Stimulated activated CD4-positive, alpha-beta T cell treated with anti-CD3 and anti-CD28 coated beads, Interleukin-15, amount 100 ng/mL, for 48 hours (primary cell): ENCODE measurements around the gene IL16.

ENCODE experiments used
- DNase-seq, 2 donors: peaks; one replicate each; pipeline ENCODE4 v3.0.0-alpha.2; 2020; ENCODE audit warnings: low read depth in 2 of 2

The IL16 gene

DNA sequence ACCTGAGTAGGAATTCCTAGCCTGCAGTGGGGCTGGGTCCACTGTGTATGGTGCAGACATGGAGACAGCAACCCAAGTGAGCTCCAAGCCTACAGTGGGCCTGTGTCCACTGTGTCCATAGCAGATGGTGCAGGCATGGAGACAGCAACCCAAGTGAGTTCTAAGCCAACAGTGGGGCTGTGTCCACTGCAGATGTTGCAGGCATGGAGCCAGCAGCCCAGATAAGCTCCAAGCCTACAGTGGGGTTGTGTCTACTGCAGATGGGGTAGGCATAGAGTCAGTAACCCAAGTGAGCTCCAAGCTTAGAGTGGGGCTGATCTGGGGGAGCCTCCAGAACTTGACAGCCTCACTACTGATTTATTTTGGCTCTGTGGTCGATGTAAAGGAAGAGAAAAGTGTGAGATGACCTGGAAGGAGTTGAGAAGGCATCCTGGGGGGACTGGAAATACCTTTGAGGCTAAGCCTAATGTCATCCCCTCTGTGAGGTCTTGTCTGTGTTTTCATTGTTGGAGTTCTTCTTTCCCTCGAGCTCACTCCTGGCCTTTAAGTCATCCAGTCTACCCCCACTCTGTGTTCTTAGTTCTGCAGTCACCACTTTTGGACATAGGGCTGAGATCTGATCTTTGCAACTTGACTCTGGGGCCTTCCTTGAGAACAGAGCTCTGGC is 22.4 kb upstream of the IL16 start:
- no peak for DNase-seq

DNA sequence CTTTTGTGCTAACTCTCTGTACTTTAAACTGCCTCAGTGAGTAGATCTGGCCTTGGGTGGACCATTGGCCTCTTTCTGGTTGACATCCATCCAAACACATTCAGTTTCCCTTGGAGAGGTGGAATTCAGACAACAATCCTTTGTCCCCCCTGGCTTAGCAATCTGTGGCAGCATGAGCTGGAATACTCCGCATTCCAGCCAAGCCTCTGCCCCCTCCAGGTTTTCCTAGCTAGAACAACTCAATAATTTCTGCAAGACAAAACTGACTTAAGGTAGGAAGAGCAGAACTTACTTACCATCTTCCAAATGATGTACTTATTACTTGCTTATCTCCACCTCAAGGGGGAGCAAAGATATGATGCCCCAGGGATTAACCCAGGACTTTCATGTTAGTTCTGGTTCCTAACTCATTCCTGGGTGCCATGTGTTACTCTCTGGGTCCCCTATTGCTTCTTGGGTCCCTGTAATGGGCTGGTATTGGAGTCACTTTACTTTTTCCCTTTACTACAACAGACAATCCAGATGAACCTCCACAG is 21.8 kb upstream of the IL16 start:
- DNase-seq, result no peak

DNA sequence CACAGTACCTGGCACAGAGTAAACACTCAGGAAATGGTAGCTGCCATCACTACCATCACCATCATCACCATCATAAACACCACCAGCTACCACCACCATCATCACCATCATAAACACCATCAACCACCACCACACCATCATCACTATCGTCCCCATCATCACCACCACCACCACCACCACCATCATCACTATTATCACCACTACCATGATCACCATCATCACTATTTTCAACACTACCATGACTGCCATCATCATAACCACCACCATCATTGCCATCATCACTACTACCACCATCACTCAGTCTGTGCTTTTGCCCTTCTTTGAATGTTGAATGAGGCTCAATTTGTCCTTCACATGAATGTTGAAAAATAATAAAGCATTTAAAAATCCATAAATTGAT is 21.2 kb upstream of the IL16 start:
- no peak for DNase-seq

DNA sequence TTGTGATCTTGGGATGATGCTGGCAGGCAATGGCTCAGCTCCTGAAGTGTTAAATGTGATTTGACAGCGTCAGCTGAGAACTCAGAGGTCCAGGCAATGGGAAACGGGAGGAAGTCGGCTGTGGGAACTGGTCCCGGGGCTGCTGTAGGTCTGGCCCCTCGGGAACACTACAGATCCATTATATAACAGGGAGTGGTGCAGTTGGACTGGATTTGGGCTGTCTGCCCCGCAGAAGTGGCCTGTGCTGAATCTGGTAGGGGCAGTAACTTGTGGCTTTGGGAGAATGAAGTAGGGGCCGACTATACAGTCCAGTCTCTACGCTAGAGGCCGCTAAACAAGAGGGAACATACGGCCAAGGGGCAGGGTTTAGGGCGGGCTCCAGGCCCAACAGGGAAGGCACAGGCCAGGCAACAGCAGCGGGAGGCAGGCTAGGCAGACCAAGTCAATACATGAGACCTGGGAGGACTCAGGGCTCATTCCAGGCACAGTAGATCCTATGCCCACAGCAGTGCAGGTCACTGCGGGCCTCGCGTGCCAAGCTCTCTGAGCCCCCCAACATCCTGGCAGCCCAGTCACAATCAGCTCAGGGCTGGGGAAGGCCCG is 20.3 kb upstream of the IL16 start:
- no peak for DNase-seq

DNA sequence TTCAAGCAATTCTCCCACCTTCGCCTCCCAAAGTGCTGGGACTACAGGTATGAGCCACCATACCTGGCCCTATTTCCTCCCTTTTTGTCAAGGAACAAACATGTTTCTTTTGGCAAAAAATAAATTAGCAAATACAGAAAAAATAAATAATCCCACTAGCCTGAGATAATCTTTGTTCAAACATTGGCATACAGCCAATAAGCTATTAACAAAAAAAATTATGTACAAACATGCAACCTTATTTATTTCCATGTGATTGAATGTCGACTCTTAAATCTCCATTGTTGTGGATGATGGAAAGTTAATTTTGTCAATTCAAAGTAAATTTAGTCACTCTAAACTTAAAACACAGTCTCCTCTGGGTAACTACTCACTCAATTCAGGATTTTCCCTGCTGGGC is 18.3 kb upstream of the IL16 start:
- no peak for DNase-seq

DNA sequence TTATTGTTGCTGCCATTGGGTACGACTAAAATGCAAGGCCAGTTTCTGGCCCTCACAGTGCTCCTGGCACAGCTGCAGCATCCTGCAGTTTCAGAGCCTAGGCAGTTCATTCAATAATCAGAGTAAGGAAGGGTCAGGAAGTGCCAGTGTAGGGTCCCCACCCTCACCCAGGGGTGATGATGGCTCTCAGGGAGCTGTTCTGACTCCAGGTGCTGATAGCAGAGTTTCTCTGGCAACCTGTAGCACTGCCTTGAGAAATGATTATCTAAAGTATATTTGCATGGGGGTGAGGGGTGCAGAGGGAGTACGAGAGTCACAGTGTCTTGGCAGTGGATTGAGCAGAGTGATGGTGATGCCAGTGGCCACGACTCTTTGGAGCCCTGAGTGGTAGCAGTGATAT is 15.5 kb upstream of the IL16 start:
- no peak for DNase-seq

DNA sequence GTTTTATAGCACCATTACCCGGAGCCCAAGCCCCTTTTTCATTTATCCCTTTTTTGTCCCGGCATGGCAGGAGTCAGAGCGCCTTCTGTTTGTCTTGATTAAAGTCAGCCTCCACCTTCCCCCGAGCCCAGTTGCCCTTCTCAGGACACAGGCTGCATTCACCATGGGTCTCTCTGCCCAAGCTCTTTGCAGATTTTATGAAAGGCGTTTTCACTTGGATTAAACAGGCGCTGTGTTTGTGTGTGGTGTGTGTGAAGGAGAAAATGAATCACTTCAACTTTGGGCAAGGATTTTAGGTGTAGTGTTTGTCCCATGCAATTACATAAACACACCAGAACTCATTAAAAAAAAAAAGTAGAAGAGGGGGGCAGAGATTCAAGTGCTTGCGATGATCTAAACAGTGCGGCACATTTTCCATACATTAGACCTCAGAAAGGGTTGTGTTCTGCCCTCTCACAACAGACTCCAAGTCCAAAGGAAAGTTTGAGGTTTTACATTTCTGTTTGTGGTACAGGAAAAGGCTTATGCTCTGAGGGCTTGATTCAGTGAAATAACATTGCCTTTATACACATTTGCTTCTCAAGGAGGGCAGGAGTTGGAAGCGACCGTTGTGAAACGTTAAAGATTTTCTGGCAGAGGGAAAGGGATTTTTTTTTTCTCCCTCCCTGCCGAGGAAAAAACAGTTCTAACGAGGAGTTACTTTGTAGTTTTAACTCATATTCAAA is 14.5 kb upstream of the IL16 start:
- no peak for DNase-seq

DNA sequence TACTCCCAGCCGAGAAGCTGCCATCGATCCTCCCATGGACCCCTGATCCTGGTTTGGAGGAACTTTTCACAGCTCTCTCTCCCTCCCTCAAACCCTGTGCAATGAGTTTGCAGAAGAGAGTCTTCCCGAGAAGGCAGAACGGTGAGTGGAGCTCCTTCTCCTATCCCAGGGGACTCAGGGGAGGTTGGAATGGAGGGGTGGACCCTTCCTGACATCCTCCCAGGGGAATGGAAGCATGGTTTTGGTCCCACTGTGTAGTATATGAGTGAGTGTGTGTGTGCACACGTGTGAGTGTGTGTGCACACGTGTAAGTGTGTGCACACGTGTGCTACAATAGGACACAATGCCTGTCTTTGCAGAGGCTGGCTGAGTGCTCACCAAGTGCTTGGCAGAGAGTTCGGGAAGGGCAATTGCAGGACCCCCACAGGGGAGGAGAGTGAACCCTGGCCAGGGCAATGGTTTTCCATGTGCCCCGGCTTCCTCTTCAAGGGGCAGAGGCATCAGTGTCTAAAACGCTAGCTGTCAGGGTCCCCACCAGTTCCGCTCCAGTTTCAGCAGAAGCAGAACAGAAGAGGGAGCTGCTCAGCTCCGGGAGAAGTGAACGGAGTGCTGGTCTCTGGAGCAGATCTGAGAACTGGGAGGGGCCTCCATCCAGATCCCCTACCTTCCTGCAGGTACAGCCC is 13.8 kb upstream of the IL16 start:
- no peak for DNase-seq

DNA sequence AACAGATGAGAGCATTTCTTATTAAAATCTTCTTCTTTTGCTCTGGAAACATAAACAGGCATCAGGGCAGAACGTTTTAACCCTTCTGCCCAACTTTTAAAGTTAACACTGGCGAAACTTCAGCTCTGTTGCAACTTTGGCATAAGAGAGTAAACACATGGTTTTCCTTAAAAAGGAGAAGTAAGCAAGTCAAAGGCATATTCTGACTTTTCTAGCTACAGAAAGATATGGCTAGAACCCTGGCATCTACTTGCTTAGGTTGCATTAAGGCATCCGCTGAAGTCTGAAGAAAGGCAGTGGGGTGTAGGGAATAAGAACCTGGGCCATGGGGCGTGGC is 13.3 kb upstream of the IL16 start:
- no peak for DNase-seq

DNA sequence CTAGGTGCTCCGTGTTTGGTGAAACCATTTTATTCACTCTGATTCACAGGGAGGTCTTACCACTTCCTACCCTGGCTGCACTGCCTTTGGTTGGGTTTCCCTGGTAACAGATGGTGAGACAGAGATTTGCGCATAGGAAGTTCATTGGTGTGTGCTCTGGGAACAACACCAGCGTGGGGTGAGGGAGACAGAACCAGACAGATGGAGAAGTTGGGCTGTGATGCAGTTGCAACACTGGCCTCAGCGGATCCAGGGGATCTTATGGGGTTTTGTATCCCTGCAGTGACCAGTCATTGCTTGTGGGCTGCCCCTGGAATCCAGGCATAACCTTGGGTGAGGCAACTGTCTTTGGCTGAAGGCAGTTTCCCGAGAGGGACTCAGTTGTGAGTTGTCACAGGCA is 12.5 kb upstream of the IL16 start:
- no peak for DNase-seq

DNA sequence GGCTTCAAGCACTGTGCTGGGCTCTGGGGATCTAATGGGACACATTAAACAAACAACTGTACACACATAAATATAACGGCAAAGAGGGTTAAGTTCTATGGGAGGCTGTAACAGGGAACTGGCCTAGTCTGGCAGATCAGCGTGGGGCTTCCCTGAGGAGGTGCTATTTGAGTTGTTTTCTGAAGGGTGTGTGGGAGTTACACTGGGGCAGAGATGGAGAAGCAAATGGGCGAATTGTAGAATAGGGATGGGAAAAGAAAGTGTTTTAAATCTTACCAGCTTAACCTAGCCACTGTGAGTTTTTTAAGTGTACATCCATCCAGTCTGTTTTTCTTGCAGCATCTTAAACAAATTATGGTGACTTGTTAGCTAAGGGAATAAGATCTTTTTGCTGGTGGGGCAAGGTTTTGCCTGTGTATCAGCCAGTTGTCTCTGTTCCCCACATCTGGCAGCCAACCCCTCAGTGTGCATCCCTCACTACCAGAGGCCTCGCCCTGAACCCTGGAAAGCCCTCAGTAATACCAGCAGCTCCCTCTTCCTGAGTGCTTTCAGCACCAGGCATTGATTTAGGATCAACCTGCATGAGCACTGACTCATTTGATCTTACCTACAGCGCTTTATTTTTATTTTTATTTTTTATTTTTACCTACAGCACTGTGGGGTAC is 10.9 kb upstream of the IL16 start:
- no peak for DNase-seq

DNA sequence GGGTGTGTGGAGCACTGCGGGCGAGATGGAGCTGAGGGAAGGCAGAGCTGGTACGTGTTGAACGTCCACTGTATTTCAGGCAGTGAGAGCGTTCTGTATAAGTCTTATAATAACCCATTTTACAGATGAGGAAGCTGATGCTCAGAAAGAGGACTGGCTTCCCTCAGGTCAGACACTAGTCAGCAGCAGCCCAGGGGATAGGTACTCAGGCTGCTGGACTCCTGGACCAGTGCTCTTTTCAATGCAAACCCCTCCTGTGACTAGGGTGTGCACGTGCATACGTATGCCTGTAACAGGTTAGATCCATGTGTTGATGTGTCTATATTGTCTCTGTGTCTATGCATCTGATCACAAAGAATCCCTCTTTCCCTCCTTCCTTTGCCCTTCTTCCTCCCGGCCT is 8.3 kb upstream of the IL16 start:
- DNase-seq, result no peak

DNA sequence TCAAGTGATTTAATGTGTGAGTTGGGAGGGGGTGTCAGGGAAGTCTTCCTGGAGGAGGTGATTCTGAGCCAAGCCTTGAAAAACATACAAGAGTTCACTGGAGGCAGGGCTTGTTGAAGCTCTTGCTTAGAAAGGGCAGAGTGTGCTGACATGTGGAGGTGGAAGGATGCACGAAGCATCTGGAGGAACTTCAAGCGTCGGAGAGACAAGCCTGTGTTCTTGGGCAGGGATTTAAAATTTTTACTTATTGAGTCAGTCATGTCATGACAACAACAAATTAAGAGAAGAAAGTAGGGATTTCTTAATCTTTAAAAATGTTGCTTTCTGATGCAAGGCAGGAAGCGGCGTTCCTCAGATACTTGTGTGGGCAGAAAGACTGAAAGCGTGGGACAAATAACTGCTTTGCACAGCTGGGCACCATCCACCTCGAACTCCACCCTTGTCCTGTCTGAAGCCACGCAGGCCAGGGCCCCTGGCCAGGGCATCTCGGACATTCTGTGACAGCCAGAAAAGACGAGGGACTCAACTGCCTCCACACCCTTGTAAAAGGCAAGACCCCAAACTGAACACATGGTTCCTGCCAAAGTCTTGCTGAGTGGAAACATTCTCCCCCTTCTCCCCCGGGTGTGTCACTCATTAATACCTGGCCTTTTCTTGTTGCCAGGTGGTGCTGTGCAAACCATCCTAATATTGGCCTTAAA is 6.9 kb upstream of the IL16 start:
- DNase-seq, result no peak

DNA sequence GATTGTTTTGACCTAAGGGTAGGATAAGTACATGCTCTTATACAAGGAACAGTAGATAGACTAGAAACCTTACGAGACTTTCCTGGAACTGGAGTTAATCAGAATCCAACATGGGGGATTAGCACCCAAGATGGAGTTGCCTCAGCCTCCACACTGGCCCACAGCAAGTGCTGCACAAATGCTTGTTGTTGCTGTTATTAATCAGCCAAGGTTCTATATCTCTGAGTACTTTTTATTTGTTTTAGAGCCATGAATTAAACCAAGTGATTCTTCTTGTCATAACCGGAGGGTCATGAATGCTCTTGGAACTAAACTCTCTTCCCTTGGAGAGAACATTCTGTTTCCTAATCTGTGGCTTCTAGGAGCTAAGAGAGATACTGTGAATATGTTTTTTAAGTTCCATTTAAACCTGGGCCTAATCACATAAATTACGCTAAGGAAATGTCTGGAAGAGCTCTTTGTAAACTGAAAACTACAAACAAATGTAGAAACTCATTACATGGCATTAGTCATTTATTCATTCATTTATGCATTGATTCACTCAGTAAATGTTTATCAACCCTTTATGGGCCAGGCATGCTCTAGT is 5.7 kb upstream of the IL16 start:
- DNase-seq, result no peak

DNA sequence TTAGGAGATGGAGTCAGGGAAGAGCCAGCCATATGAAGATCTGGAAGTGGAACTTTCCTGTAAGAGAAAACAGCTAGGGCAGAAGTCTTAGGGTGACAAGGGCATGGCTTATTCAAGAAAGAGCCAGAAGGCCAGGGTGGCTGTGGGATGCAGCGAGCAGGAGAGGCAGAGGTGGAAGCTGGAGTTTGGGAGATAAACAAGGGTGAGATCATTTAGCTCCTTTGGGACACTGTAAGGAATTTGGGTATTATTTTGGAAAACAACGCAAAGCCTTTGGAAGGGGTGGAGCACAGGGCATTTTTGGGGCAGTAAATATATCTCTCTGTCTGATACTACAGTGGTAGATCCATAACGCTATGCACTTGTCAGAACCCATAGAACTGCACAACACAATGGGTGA is 5.0 kb upstream of the IL16 start:
- DNase-seq, result no peak

DNA sequence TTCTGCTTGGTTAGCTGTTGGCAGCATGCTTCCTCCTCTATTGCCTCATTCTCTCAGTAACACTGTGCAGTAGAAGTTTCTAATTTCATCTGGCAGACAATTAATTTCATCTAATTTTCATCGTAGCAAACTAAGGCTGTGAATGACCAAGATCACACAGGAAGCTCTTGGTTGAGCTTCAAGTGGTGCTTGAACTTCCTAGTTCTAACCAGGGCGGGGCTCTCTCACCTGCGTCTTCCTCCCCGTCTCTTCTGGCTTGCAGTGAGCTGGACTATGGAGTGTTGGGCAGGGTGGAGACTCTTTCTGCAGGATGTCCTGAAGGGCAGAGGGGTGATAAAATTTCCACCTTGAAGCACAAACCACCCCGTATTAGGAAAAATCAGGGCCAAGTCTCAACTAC is 2.0 kb upstream of the IL16 start:
- DNase-seq, result no peak

DNA sequence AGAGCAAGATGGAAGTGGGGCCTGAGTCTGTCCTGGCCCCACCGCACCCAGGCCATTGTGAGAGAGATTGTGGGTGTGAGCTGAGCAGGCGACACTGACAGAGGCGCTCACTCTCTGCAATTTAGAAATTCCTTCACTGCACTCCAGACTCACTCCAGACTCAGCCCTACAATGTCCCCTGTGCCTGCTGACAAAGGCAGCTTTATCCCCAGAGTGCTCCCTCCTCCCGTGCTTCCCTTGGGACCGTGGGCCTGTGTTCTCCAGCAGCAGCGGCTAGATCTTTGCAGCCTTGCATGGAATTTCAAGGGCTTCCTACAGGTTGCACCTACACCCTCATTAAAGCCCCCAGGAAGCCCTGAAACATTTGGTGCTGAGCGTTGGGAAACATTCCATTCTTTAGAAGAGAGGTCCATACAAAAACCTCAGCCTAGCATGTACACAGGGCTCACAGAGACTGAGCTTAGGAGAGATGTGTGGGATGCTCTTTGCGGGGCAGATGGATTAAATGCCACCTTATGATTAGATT is 1.3 kb upstream of the IL16 start:
- DNase-seq, result no peak

DNA sequence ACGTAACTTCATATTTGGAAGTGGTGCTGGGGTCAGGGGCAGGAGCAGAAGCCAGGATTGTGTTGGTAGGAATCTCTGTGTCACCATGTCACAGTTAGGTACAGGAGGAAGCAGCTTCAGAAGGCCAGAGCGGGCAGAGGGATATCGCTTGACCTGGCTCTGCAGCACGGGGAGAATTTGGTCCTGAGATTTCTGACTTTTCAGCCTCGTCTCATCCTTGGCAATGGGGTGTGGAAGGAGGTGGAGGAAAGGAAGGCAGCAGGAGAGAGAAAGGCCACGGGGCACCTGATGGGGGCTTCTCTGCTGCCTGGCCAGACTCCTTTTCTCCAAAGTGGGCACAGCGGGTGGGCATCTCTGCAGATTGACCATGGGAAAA is 564 bp downstream of the IL16 start:
- no peak for DNase-seq

DNA sequence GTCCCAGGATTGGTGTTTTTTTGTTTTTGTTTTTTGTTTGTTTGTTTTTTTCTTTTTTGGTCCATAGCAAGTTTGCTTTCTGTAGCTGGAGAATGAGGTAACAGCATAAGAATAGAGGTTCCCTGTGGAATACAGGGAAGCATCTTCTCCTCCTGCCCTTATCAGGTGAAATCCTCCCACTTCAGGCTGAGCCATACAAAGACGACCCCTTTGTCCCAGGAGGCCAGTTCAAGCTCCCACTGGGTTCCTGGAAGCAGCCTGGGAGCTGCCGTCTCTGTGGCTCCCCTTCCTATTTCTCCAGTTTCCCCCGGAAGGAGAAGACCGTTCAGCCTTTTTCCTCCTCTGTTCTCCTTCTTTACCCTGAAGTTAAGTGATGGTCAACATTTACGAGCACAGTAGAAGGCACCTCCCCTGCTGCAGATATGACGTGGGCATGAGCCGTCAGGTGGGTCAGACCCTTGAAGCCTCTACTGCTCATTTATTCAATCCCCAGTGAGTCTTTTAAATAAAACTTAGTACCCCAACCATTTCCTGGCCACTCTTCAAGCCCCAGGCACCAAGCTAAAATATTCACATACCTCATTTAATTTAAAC is 1.1 kb downstream of the IL16 start:
- DNase-seq, result no peak

DNA sequence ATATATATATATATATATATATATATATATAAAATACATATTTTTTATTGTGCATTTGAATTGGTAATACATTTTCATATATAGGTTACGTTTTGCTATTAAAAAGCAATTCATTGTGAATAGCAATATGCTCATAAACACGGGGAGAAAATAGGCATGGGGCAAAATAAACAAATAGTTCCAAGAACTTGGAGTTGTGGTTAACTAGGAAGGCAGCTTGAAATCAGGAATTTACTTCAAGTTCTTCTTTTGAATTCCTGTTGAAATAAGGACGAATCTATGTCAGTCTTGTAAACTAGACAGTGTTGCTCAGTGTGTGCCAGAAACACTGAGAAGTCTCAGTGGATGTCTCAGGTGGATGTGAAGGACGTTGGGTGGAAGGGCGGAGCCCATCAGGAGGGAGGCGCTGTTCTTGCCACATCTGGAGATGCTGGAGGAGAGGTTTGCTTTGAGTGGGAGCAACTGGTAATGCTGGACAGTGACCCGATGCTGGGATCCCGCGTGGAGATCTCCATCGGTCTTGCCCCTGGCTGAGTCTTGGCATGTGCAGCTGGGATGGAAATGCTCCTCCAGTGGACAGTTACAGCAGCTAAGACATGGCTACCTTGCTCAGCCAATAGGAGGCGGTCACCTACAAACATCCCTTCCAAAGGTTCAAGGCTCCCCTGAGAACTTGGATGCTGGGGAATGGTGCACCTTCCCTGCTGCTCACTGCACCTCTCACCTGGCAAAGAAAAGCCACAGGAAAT is 2.5 kb downstream of the IL16 start:
- DNase-seq, result no peak
